IMR-90 (cell line): Measurements from ENCODE around the gene ARL4A. TPM values are rescaled to one million over a fixed set of nuclear protein-coding genes. Genes with fewer than 3 reads are reported as not detected.

ENCODE experiments used
- ATAC-seq: fragments of 200-7000 bp; cut with Tn5 transposase; 2 replicates; pipeline ENCODE4 v1.9.1; 2020; ENCODE audit warnings: low read depth, mild to moderate bottlenecking, moderate library complexity
- BruUV-seq: library from RNA; stranded (reverse); fragments of 400-500 nt; replicated peaks from 2 replicates; lab custom pipeline; 2021; lab: Mats Ljungman, UMichigan
- CTCF ChIA-PET: fragments of 300-600 bp; formaldehyde crosslinking; extraction: SDS; loops from one replicate; lab custom pipeline; 2021; ENCODE audit warnings: antibody characterized with exemption; lab: Yijun Ruan, JAX
- POLR2A ChIA-PET: fragments of 300-600 bp; sonication (Branson Sonifier 250); formaldehyde crosslinking; loops from one replicate; lab custom pipeline; 2022; ENCODE audit warnings: antibody characterized with exemption; ENCODE audit not compliant: unreplicated experiment; lab: Charles Lee
- DNase-seq: peaks from one replicate; pipeline ENCODE4 v3.0.0; 2013
- H2AFZ ChIP-seq: replicated peaks from 2 replicates; pipeline ENCODE3; 2013; ENCODE audit warnings: low read length, mild to moderate bottlenecking; ENCODE audit not compliant: poor library complexity
- H2AK5ac ChIP-seq: 2 replicates; pipeline ENCODE4 v1.6.1; 2013; ENCODE audit warnings: low read depth, low read length, inconsistent platforms
- H2AK9ac ChIP-seq: replicated peaks from 2 replicates; pipeline ENCODE3; 2013; ENCODE audit warnings: mild to moderate bottlenecking, low read depth, low read length, moderate library complexity; ENCODE audit not compliant: poor library complexity
- H2BK120ac ChIP-seq: 2 replicates; pipeline ENCODE4 v1.6.1; 2013; ENCODE audit warnings: low read depth, low read length, inconsistent platforms
- H2BK15ac ChIP-seq: 3 replicates; pipeline ENCODE4 v1.6.1; 2013; ENCODE audit warnings: low read depth, low read length, inconsistent platforms
- H2BK20ac ChIP-seq: 2 replicates; pipeline ENCODE4 v1.6.1; 2013; ENCODE audit warnings: low read depth, mild to moderate bottlenecking, inconsistent platforms, low read length, moderate library complexity
- H2BK5ac ChIP-seq: 2 replicates; pipeline ENCODE4 v1.6.1; 2013; ENCODE audit warnings: mild to moderate bottlenecking, low read depth, low read length, inconsistent platforms; ENCODE audit not compliant: poor library complexity, severe bottlenecking
- H3K14ac ChIP-seq: replicated peaks from 2 replicates; pipeline ENCODE4 v1.6.1; 2013; ENCODE audit warnings: low read depth, low read length, inconsistent platforms
- H3K18ac ChIP-seq: 2 replicates; pipeline ENCODE4 v1.6.1; 2013; ENCODE audit warnings: low read depth, low read length, control low read depth
- H3K23ac ChIP-seq: 2 replicates; pipeline ENCODE4 v1.6.1; 2013; ENCODE audit warnings: low read depth, low read length, inconsistent platforms
- H3K27ac ChIP-seq: 2 replicates; pipeline ENCODE4 v1.5.1; 2013; ENCODE audit warnings: mild to moderate bottlenecking, control low read depth, low read length; ENCODE audit not compliant: insufficient read depth
- H3K27me3 ChIP-seq: 2 replicates; pipeline ENCODE4 v1.6.1; 2013; ENCODE audit warnings: low read length; ENCODE audit not compliant: control insufficient read depth, insufficient read depth
- H3K36me3 ChIP-seq: 2 replicates; pipeline ENCODE4 v1.6.1; 2013; ENCODE audit warnings: low read length, mixed read lengths; ENCODE audit not compliant: control insufficient read depth, insufficient read depth
- H3K4ac ChIP-seq: 2 replicates; pipeline ENCODE4 v1.6.1; 2013; ENCODE audit warnings: low read depth, low read length, inconsistent platforms
- H3K4me1 ChIP-seq: 2 replicates; pipeline ENCODE4 v1.6.1; 2013; ENCODE audit warnings: low read length, mixed read lengths; ENCODE audit not compliant: control insufficient read depth, insufficient read depth
- H3K4me2 ChIP-seq: 2 replicates; pipeline ENCODE4 v1.6.1; 2013; ENCODE audit warnings: low read depth, mild to moderate bottlenecking, control low read depth, low read length, moderate library complexity
- H3K4me3 ChIP-seq: 2 replicates; pipeline ENCODE4 v1.5.1; 2013; ENCODE audit warnings: low read depth, mild to moderate bottlenecking, control low read depth, low read length, moderate library complexity; ENCODE audit not compliant: insufficient read depth
- H3K56ac ChIP-seq: 2 replicates; pipeline ENCODE4 v1.6.1; 2013; ENCODE audit warnings: low read length, inconsistent platforms; ENCODE audit not compliant: insufficient read depth; ENCODE audit errors: extremely low read depth
- H3K79me1 ChIP-seq, 2 experiments: 2 replicates each; pipeline ENCODE4 v1.6.1; 2013; ENCODE audit warnings: low read length in 2 of 2, inconsistent platforms in 1 of 2, low read depth in 1 of 2
- H3K9ac ChIP-seq: 2 replicates; pipeline ENCODE4 v1.6.1; 2013; ENCODE audit warnings: low read depth, low read length, control low read depth
- H3K9me1 ChIP-seq: 2 replicates; pipeline ENCODE4 v1.6.1; 2013; ENCODE audit warnings: low read length, inconsistent platforms; ENCODE audit not compliant: insufficient read depth
- H3K9me3 ChIP-seq: 2 replicates; pipeline ENCODE4 v1.6.1; 2013; ENCODE audit warnings: low read length; ENCODE audit not compliant: control insufficient read depth, insufficient read depth
- H4K20me1 ChIP-seq: 2 replicates; pipeline ENCODE4 v1.6.1; 2013; ENCODE audit warnings: low read length, inconsistent platforms; ENCODE audit not compliant: insufficient read depth
- H4K5ac ChIP-seq: 2 replicates; pipeline ENCODE4 v1.6.1; 2013; ENCODE audit warnings: mild to moderate bottlenecking, low read depth, low read length, control low read depth
- H4K8ac ChIP-seq, 2 experiments: 2 replicates each; pipeline ENCODE4 v1.6.1; 2013; ENCODE audit warnings: low read depth in 2 of 2, low read length in 2 of 2, control low read depth in 1 of 2, inconsistent platforms in 1 of 2
- H4K91ac ChIP-seq: 2 replicates; pipeline ENCODE4 v1.6.1; 2013; ENCODE audit warnings: low read depth, low read length, inconsistent platforms; ENCODE audit not compliant: insufficient read depth
- BHLHE40 ChIP-seq: fragments of 150-350 bp; IDR thresholded peaks from 2 replicates; pipeline ENCODE4 v1.6.1; 2016; ENCODE audit warnings: mild to moderate bottlenecking, low read depth, low read length
- CEBPB ChIP-seq: IDR thresholded peaks from 2 replicates; pipeline ENCODE4 v1.6.1; 2012; ENCODE audit warnings: low read depth, low read length, improper control_type of control experiment
- CHD1 ChIP-seq: IDR thresholded peaks from 2 replicates; pipeline ENCODE4 v1.6.1; 2012; ENCODE audit warnings: low read depth, low read length, improper control_type of control experiment
- CTCF ChIP-seq: conservative IDR thresholded peaks from 2 replicates; pipeline ENCODE4 v1.5.1; 2012; ENCODE audit warnings: mild to moderate bottlenecking, low read depth, low read length, improper control_type of control experiment
- ELK1 ChIP-seq: fragments of 150-350 bp; IDR thresholded peaks from 2 replicates; pipeline ENCODE4 v1.6.1; 2016; ENCODE audit warnings: low read depth, mild to moderate bottlenecking, low read length, moderate library complexity, borderline replicate concordance
- FOS ChIP-seq: fragments of 150-350 bp; IDR thresholded peaks from 2 replicates; pipeline ENCODE4 v1.6.1; 2016; ENCODE audit warnings: low read depth, low read length
- MAFK ChIP-seq: IDR thresholded peaks from 2 replicates; pipeline ENCODE4 v1.6.1; 2012; ENCODE audit warnings: low read depth, low read length, improper control_type of control experiment
- MAZ ChIP-seq: IDR thresholded peaks from 2 replicates; pipeline ENCODE4 v1.6.1; 2012; ENCODE audit warnings: low read depth, mild to moderate bottlenecking, low read length, improper control_type of control experiment, moderate library complexity, borderline replicate concordance
- MXI1 ChIP-seq: IDR thresholded peaks from 2 replicates; pipeline ENCODE4 v1.6.1; 2012; ENCODE audit warnings: low read depth, mild to moderate bottlenecking, low read length, moderate library complexity, borderline replicate concordance
- NFE2L2 ChIP-seq: fragments of 150-350 bp; IDR thresholded peaks from 2 replicates; pipeline ENCODE4 v1.6.1; 2016; ENCODE audit warnings: low read depth, mild to moderate bottlenecking, low read length
- POLR2A ChIP-seq: IDR thresholded peaks from 2 replicates; pipeline ENCODE4 v1.6.1; 2012; ENCODE audit warnings: mild to moderate bottlenecking, low read depth, low read length
- RAD21 ChIP-seq: IDR thresholded peaks from 2 replicates; pipeline ENCODE4 v1.6.1; 2012; ENCODE audit warnings: low read length, improper control_type of control experiment
- RCOR1 ChIP-seq: IDR thresholded peaks from 2 replicates; pipeline ENCODE4 v1.6.1; 2012; ENCODE audit warnings: mild to moderate bottlenecking, low read length, improper control_type of control experiment; ENCODE audit not compliant: insufficient replicate concordance
- RFX5 ChIP-seq: IDR thresholded peaks from 2 replicates; pipeline ENCODE4 v1.8.0; 2012; ENCODE audit warnings: low read depth, mild to moderate bottlenecking, low read length, moderate library complexity
- SMC3 ChIP-seq: fragments of 150-350 bp; IDR thresholded peaks from 2 replicates; pipeline ENCODE4 v1.6.1; 2016; ENCODE audit warnings: low read depth, mild to moderate bottlenecking, antibody characterized with exemption, low read length, moderate library complexity
- USF2 ChIP-seq: fragments of 150-350 bp; IDR thresholded peaks from 2 replicates; pipeline ENCODE4 v1.6.1; 2017; ENCODE audit warnings: mild to moderate bottlenecking, antibody characterized with exemption, low read length, low read depth
- WGBS, 2 experiments: methylation state at CpG; one replicate each; pipeline versions ENCODE4 v1.1.5 to v1.1.7; 2013; ENCODE audit warnings: missing lambda C conversion rate in 2 of 2; ENCODE audit not compliant: insufficient read length in 1 of 2; ENCODE audit errors: extremely low coverage in 2 of 2; 5-methylcytosine and 5-hydroxymethylcytosine counted together
- dilution Hi-C: fragments of 300-500 bp; cut with HindIII; formaldehyde crosslinking; loops from one replicate; pipeline ENCODE4 v1.14.3; 2018; ENCODE audit warnings: low sequenced_read_pairs; ENCODE audit not compliant: unreplicated experiment
- in situ Hi-C: fragments of 300-500 bp; cut with MboI; formaldehyde crosslinking; loops from 3 replicates; pipeline ENCODE4 v1.14.3; 2019; ENCODE audit warnings: low sequenced_read_pairs, inconsistent platforms, mixed read lengths
- intact Hi-C: fragments of 100-400 bp; cut with micrococcal nuclease; formaldehyde crosslinking; loops from 2 replicates; pipeline ENCODE4 v1.10.0; 2022
- polyA plus RNA-seq, 3 experiments: library from polyadenylated mRNA; depleted of rRNA; stranded (reverse); fragments of >200 nt; gene quantifications; 2 replicates each; pipeline ENCODE4 v1.2.3, GENCODE V29; 2012; ENCODE audit warnings: low replicate concordance in 1 of 3
- total RNA-seq: library from RNA; depleted of rRNA; stranded (reverse); fragments of >200 nt; gene quantifications from 2 replicates; pipeline ENCODE4 v1.2.3, GENCODE V29; 2012

Gene ARL4A
- total and polyA plus RNA-seq, 2 of the 4 experiments (the other 2 are of a cell fraction): 13.7 to 22.4 TPM

- H4K91ac ChIP-seq: no peak overlapping the region
- H3K79me1 ChIP-seq: no peaks in the 10 kb centered on the region
- H3K27me3 ChIP-seq: no peaks in the 10 kb centered on the region
- no peaks in the 10 kb centered on the region for H3K36me3 ChIP-seq
- peaks cover 3% of the 10 kb centered on the region; the same call in 1 of the 2 replicates for H3K9me1 ChIP-seq
- no peak overlapping the region for H3K4me3 ChIP-seq
- no peak overlapping the region for H3K27ac ChIP-seq
- H3K4ac ChIP-seq: no peak overlapping the region
- no peak overlapping the region for H3K14ac ChIP-seq
- intact Hi-C loops: no loop called here
- H2AK5ac ChIP-seq: no peak overlapping the region
- no peaks in the 10 kb centered on the region for H3K9me3 ChIP-seq
- H2AFZ ChIP-seq: no peak overlapping the region
- no peak overlapping the region for H4K8ac ChIP-seq
- H2BK15ac ChIP-seq: no peak overlapping the region
- H2AK9ac ChIP-seq: no peak overlapping the region
- in situ Hi-C loops: no loop called here
- ChIA-PET POLR2A (interaction anchor here (1.2 kb wide), 1 partner anchor 17 kb away, joined by 3 read pairs; no protein-coding TSS in a partner anchor), CTCF (no interaction called here)
- H3K18ac ChIP-seq: no peak overlapping the region
- no peak overlapping the region for H2BK120ac ChIP-seq
- no CpG with 5 or more reads among the region's 1 CpG for WGBS, 2 experiments
- H3K4me2 ChIP-seq: no peak overlapping the region
- no peak overlapping the region for H3K9ac ChIP-seq
- peaks cover 2% of the 10 kb centered on the region; the same call in 1 of the 2 replicates for H3K4me1 ChIP-seq
- DNase-seq (no peak), ATAC-seq (no peak)
- no peak overlapping the region for H2BK5ac ChIP-seq
- dilution Hi-C loops: no loop called here
- H3K56ac ChIP-seq: no peak overlapping the region
- no peak overlapping the region for H4K5ac ChIP-seq
- no TSS peak for BruUV-seq
- TF ChIP-seq POLR2A (no peak), RCOR1 (no peak), MAFK (no peak), RAD21 (no peak), BHLHE40 (no peak), CHD1 (no peak), MXI1 (no peak), SMC3 (no peak), CEBPB (no peak), NFE2L2 (no peak), MAZ (no peak), RFX5 (no peak), FOS (no peak), CTCF (no peak), ELK1 (no peak), USF2 (no peak)
- H4K20me1 ChIP-seq: no peaks in the 10 kb centered on the region
- H2BK20ac ChIP-seq: no peak overlapping the region
- H3K23ac ChIP-seq: no peak overlapping the region
Observed at GRCh38 chr7:12732428-12732827, 45.0 kb downstream of the ARL4A start.
